Right lobe of liver (tissue), 4 donors: ENCODE measurements around the gene LCE1D.

Experiments used
- CTCF ChIP-seq, 4 donors: fragments of 200-600 bp in 3 of 4; fragments of 450-650 bp in 1 of 4; IDR thresholded peaks; one replicate each; pipeline versions ENCODE4 v1.5.1 to v1.8.0; 2016 to 2022; ENCODE audit warnings: antibody characterized with exemption in 4 of 4, mild to moderate bottlenecking in 2 of 4
- POLR2A ChIP-seq: fragments of 450-650 bp; IDR thresholded peaks from one replicate; pipeline ENCODE4 v1.6.1; 2017; ENCODE audit warnings: antibody characterized with exemption, mild to moderate bottlenecking
- donor health status: DM: no; HTN: no; CAD: no.
- donor health status: DM: no; HTN: no; CAD: no.
- donor health status: DM: no; HTN: yes; CAD: no.

GRCh38 chr1:152801333-152801732, 4.8 kb downstream of the LCE1D start:
- TF ChIP-seq CTCF (IDR thresholded peaks at IDR 0.05): no peak
- TF ChIP-seq POLR2A: no peak
